CD4-positive, CD25-positive, alpha-beta regulatory T cell (primary cell): Measurements from ENCODE around the gene SORCS2. TPM values are rescaled to one million over a fixed set of nuclear protein-coding genes. Genes with fewer than 3 reads are reported as not detected.

Experiments
- ATAC-seq, 2 donors: fragments of 150-1000 bp; cut with Tn5 transposase; one replicate each; pipeline ENCODE4 v1.10.0; 2021; ENCODE audit warnings: low read depth in 2 of 2, moderate number of reproducible peaks in 2 of 2, moderate library complexity in 1 of 2
- DNase-seq, 3 donors: peaks; one replicate each; pipeline versions ENCODE4 v3.0.0 to v3.0.0-alpha.2; 2012 to 2022; ENCODE audit warnings: mixed read lengths in 1 of 3
- H3K27ac ChIP-seq: one replicate; pipeline ENCODE4 v1.7.0; 2013; ENCODE audit warnings: mild to moderate bottlenecking, low read length; ENCODE audit not compliant: insufficient read depth, poor library complexity, severe bottlenecking
- H3K27me3 ChIP-seq: one replicate; pipeline ENCODE4 v1.7.0; 2013; ENCODE audit warnings: low read length; ENCODE audit not compliant: control insufficient read depth, insufficient read depth
- H3K36me3 ChIP-seq: one replicate; pipeline ENCODE4 v1.7.0; 2013; ENCODE audit warnings: mild to moderate bottlenecking, low read length, moderate library complexity; ENCODE audit not compliant: control insufficient read depth, insufficient read depth
- H3K4me1 ChIP-seq: 2 replicates; pipeline ENCODE4 v1.7.0; 2013; ENCODE audit warnings: mild to moderate bottlenecking, low read length; ENCODE audit not compliant: insufficient read depth, control insufficient read depth, poor library complexity, severe bottlenecking
- H3K4me3 ChIP-seq: one replicate; pipeline ENCODE4 v1.7.0; 2013; ENCODE audit warnings: low read depth, mild to moderate bottlenecking, low read length, moderate library complexity
- H3K9me3 ChIP-seq, 2 experiments: 1 replicate in 1 of 2; 2 replicates in 1 of 2; pipeline ENCODE4 v1.7.0; 2013; ENCODE audit warnings: low read length in 2 of 2, mild to moderate bottlenecking in 1 of 2, moderate library complexity in 1 of 2; ENCODE audit not compliant: control insufficient read depth in 2 of 2
- H3K27ac Mint-ChIP-seq, 3 donors: one replicate each; pipeline ENCODE4 v1.8.0; 2020 to 2022; ENCODE audit warnings: mild to moderate bottlenecking in 3 of 3, mixed read lengths in 3 of 3, moderate library complexity in 2 of 3
- H3K27me3 Mint-ChIP-seq: one replicate; pipeline ENCODE4 v1.8.0; 2022; ENCODE audit warnings: mild to moderate bottlenecking, mixed read lengths
- H3K36me3 Mint-ChIP-seq: one replicate; pipeline ENCODE4 v1.8.0; 2020; ENCODE audit warnings: mixed read lengths
- H3K4me1 Mint-ChIP-seq, 4 donors: one replicate each; pipeline ENCODE4 v1.8.0; 2020 to 2022; ENCODE audit warnings: mixed read lengths in 4 of 4, mild to moderate bottlenecking in 1 of 4
- H3K4me3 Mint-ChIP-seq, 4 donors: one replicate each; pipeline ENCODE4 v1.8.0; 2020 to 2022; ENCODE audit warnings: mild to moderate bottlenecking in 4 of 4, mixed read lengths in 4 of 4, moderate library complexity in 3 of 4
- H3K9me3 Mint-ChIP-seq, 7 donors: one replicate each; pipeline ENCODE4 v1.8.0; 2020 to 2022; ENCODE audit warnings: mixed read lengths in 7 of 7, mild to moderate bottlenecking in 3 of 7, moderate library complexity in 2 of 7
- polyA plus RNA-seq, 4 donors: library from polyadenylated mRNA; unstranded; fragments of 300-500 nt; fragmentation: Illumina TruSeq; gene quantifications; one replicate each; pipeline ENCODE4 v1.2.3, GENCODE V29; 2021
- total RNA-seq: library from RNA; stranded (reverse); gene quantifications from one replicate; pipeline ENCODE4 v1.2.3, GENCODE V29; 2022

The SORCS2 gene
- total and polyA plus RNA-seq, 5 donors from 2014 or later: not detected

DNA sequence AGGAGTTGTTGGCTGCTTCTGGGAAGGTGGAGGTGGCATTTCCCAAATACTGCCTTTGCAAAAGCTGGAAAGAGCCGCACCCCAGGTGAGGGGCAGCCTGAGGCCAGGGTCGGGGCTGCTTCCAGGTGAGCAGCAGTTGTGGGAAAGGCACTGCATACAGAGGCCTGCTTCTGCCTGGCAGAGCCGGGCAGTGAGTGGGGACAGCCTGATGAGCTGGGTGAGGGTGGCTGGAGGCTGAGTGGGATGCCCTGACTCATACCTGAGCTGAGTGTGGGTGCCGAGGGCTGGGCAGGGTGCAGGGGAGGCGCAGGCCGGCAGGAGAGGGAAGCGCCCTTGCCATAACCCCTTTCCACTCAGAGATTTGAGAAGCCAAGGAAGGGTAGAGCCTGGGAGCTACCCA, 248.9 kb downstream of the SORCS2 start:
- H3K4me1 ChIP-seq: no peaks in the 10 kb centered on the region
- ATAC-seq: no peak
- Mint-ChIP-seq H3K4me3 (no peak overlapping the region), H3K27ac (no peak overlapping the region), H3K4me1 (no peaks in the 10 kb centered on the region), H3K36me3 (no peaks in the 10 kb centered on the region), H3K27me3 (peaks cover 5% of the 10 kb centered on the region), H3K9me3 (peaks cover 0 to 5% (median 0%) of the 10 kb centered on the region in 7 donors)
- H3K27me3 ChIP-seq: no peaks in the 10 kb centered on the region
- H3K27ac ChIP-seq: no peak overlapping the region
- H3K9me3 ChIP-seq: no peaks in the 10 kb centered on the region
- no peak for DNase-seq
- no peaks in the 10 kb centered on the region for H3K36me3 ChIP-seq
- no peak overlapping the region for H3K4me3 ChIP-seq

DNA sequence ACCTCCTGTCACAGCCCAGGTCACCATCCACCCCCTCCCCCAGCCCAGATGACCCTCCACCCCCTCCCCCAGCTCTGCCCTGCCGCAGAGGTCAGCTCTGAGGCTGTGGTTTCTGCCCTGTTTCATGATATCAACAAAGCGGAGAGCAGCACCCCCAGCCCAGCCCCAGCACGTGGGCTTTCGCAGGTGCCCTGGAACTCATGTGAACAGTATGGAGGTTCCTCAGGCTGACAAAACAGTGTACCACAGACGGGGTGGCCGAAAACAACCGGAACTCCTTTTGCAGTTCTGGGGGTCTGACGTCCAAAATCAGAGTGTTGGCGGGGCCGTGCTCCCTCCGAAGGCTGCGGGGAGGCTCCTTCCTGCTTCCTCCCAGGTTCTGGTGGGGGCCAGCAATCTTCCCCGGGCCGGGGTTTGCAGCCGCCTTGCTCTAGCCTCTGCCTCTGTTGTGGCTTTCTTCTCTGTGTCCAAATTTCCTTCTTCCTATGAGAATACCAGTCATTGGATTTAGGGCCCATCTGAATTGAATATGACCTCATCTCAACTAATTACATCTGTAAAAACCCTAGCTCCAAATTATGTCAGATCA, 250.3 kb downstream of the SORCS2 start:
- DNase-seq (no peak), ATAC-seq (no peak)
- Mint-ChIP-seq H3K27ac (no peak overlapping the region), H3K9me3 (peaks cover 0 to 6% (median 0%) of the 10 kb centered on the region in 7 donors), H3K27me3 (peaks cover 5% of the 10 kb centered on the region), H3K4me1 (no peaks in the 10 kb centered on the region), H3K4me3 (no peak overlapping the region), H3K36me3 (no peaks in the 10 kb centered on the region)
- no peaks in the 10 kb centered on the region for H3K36me3 ChIP-seq
- H3K27ac ChIP-seq: no peak overlapping the region
- H3K9me3 ChIP-seq: no peaks in the 10 kb centered on the region
- no peak overlapping the region for H3K4me3 ChIP-seq
- H3K27me3 ChIP-seq: no peaks in the 10 kb centered on the region
- H3K4me1 ChIP-seq: no peaks in the 10 kb centered on the region

DNA sequence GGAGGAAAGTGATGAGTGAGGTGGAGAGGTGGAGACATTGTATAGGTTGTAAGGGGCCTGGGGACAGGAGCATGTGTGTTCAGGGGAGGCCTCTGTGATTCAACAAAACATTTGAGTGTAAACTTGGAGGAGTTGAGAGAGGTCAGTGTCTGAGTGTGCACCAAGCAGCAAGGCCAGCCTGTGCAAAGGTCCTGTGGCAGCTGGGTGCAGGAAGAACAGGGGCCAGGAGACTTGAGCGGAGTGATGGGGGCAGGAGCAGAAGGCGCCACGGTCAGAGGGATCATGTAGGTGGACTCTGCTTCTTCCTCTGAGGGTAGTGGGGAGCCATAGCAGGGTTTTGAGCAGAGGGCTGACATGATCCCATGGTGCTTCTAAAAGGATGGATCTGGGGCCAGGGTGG, 252.0 kb downstream of the SORCS2 start:
- H3K36me3 ChIP-seq: no peaks in the 10 kb centered on the region
- Mint-ChIP-seq H3K9me3 (peaks cover 0 to 6% (median 0%) of the 10 kb centered on the region in 7 donors), H3K4me1 (no peaks in the 10 kb centered on the region), H3K36me3 (no peaks in the 10 kb centered on the region), H3K4me3 (no peak overlapping the region), H3K27me3 (peaks cover 5% of the 10 kb centered on the region), H3K27ac (no peak overlapping the region)
- ATAC-seq (no peak), DNase-seq (no peak)
- no peak overlapping the region for H3K4me3 ChIP-seq
- H3K4me1 ChIP-seq: no peaks in the 10 kb centered on the region
- H3K27me3 ChIP-seq: no peaks in the 10 kb centered on the region
- no peaks in the 10 kb centered on the region for H3K9me3 ChIP-seq
- no peak overlapping the region for H3K27ac ChIP-seq

DNA sequence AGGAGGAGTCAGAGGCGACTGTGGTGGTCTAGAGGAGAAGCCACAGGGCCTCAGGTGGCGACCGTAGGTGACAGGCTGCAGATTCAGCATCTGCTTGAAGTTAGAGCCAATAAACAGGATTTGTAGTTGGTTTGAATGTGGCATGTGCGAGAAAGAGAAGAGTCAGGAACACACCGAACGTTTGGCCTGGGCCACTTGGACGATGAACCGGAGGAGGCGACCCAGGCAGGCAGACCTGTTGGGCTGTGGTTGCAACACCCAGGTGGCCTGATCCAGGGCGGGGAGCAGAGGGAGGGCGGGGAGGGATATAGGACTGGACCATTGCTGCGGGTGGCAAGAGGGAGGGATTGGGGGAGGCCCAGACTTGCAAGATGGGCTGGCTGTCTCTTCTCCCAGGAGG, 252.4 kb downstream of the SORCS2 start:
- Mint-ChIP-seq H3K4me3 (no peak overlapping the region), H3K27ac (no peak overlapping the region), H3K9me3 (peaks cover 0 to 6% (median 0%) of the 10 kb centered on the region in 7 donors), H3K4me1 (no peaks in the 10 kb centered on the region), H3K27me3 (peaks cover 5% of the 10 kb centered on the region), H3K36me3 (no peaks in the 10 kb centered on the region)
- no peak overlapping the region for H3K4me3 ChIP-seq
- no peak overlapping the region for H3K27ac ChIP-seq
- H3K36me3 ChIP-seq: no peaks in the 10 kb centered on the region
- no peak for ATAC-seq
- DNase-seq: no peak
- H3K9me3 ChIP-seq: no peaks in the 10 kb centered on the region
- no peaks in the 10 kb centered on the region for H3K27me3 ChIP-seq
- H3K4me1 ChIP-seq: no peaks in the 10 kb centered on the region

DNA sequence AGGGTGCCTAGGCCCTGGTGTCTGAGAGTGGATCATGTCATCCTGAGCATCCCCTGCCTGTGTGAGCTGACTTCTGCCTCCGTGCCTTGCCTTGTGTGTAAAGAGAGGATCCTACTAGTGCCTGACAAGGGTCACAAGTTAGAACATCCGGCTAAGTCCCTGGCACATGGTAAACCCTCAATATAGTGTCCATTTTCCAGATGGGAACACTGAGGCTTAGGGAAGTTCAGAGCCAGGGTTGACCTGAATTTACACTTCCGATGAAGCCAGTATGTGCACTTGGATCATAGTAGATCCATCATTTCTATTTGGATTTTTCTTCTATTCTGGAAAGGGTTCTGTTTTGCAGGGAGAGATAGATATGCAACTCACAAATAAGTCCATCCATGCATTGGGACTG, 254.9 kb downstream of the SORCS2 start:
- Mint-ChIP-seq H3K4me1 (no peaks in the 10 kb centered on the region), H3K36me3 (no peaks in the 10 kb centered on the region), H3K27ac (no peak overlapping the region), H3K4me3 (no peak overlapping the region), H3K9me3 (peaks cover 0 to 8% (median 0%) of the 10 kb centered on the region in 7 donors), H3K27me3 (peaks cover 5% of the 10 kb centered on the region)
- Histone ChIP-seq H3K9me3 (no peaks in the 10 kb centered on the region), H3K27ac (no peak overlapping the region), H3K27me3 (no peaks in the 10 kb centered on the region), H3K4me3 (no peak overlapping the region), H3K4me1 (no peaks in the 10 kb centered on the region), H3K36me3 (no peaks in the 10 kb centered on the region)
- ATAC-seq (no peak), DNase-seq (no peak)

DNA sequence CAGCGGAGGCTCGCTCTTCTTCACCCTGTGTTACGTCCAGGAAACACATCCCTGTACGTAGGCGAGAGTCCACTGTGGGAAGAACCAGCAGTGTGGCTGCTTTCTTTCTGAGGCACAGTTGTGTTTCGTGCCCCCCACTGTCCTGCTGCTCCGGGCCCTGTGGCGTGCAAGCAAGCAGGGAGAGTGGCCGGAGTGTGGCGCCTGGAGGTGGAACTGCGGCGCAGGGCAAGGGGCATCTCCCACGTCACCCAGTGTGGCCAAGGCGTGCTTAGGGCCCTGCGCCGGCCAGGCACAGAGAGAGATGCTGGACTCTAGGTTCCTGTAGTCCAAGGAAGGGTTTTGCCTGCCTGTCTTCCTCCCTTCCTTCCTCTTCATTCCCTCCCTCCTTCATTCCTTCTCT, 255.7 kb downstream of the SORCS2 start:
- Histone ChIP-seq H3K36me3 (no peaks in the 10 kb centered on the region), H3K4me3 (no peak overlapping the region), H3K4me1 (no peaks in the 10 kb centered on the region), H3K9me3 (no peaks in the 10 kb centered on the region), H3K27me3 (no peaks in the 10 kb centered on the region), H3K27ac (no peak overlapping the region)
- peaks cover 0 to 8% (median 0%) of the 10 kb centered on the region in 7 donors for H3K9me3 Mint-ChIP-seq
- no peaks in the 10 kb centered on the region for H3K4me1 Mint-ChIP-seq
- H3K27me3 Mint-ChIP-seq: peaks cover 2% of the 10 kb centered on the region
- H3K27ac Mint-ChIP-seq: no peak overlapping the region
- DNase-seq (no peak), ATAC-seq (no peak)
- H3K4me3 Mint-ChIP-seq: no peak overlapping the region
- no peaks in the 10 kb centered on the region for H3K36me3 Mint-ChIP-seq

DNA sequence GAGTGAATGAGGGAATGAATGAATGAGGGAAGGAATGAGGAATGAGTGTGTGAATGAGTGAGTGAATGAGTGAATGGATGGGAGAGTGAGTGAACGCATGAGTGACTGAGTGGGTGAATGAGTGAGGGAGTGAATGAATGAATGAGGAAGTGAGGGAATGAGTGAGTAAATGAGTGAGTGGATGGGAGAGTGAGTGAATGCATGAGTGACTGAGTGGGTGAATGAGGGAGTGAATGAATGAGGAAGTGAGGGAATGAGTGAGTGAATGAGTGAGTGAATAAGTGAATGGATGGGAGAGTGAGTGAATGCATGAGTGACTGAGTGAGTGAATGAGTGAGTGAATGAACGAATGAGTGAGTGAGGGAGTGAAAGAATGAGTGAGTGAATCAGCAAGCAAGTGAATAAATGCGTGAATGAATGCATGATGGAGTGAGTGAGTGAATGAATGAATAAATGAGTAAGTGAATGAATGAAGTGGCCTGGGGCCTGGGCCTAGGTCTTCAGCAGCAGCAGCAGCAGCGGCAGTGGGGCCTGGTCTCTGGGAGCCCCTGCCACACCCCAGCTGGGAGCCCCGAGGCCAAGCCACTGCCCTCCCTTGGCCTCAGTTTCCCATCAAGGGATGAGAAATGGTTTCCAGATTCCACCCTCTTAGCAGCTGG, 258.6 kb downstream of the SORCS2 start:
- DNase-seq (no peak), ATAC-seq (no peak)
- H3K36me3 ChIP-seq: no peaks in the 10 kb centered on the region
- peaks cover 0 to 8% (median 0%) of the 10 kb centered on the region in 7 donors for H3K9me3 Mint-ChIP-seq
- H3K4me1 Mint-ChIP-seq: no peaks in the 10 kb centered on the region
- no peaks in the 10 kb centered on the region for H3K27me3 ChIP-seq
- H3K4me1 ChIP-seq: no peaks in the 10 kb centered on the region
- no peaks in the 10 kb centered on the region for H3K27me3 Mint-ChIP-seq
- no peak overlapping the region for H3K27ac ChIP-seq
- H3K27ac Mint-ChIP-seq: no peak overlapping the region
- H3K4me3 Mint-ChIP-seq: no peak overlapping the region
- no peaks in the 10 kb centered on the region for H3K9me3 ChIP-seq
- H3K36me3 Mint-ChIP-seq: no peaks in the 10 kb centered on the region
- no peak overlapping the region for H3K4me3 ChIP-seq

DNA sequence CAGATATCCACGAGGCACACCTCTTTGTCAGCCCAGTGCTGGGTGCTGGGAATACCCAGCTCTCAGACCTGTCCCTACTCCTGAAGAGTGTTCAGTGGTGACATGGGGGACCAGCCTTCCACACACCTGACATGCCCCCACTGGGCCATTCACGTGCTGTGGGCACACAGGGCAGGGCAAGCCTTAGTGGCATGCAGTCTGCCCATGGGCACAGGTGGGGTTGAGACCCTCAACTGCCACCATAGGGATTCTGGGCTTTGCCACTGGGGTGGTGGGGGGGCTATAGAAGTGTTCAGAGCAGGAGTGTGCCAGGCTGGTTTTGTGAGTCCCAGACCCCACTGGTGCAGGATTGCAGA, 259.1 kb downstream of the SORCS2 start:
- no peak for ATAC-seq
- no peaks in the 10 kb centered on the region for H3K27me3 ChIP-seq

More for the DNA sequence above, 259.1 kb downstream of the SORCS2 start:
- Histone ChIP-seq H3K9me3 (no peaks in the 10 kb centered on the region), H3K4me3 (no peak overlapping the region), H3K36me3 (no peaks in the 10 kb centered on the region), H3K4me1 (no peaks in the 10 kb centered on the region), H3K27ac (no peak overlapping the region)
- no peak for DNase-seq
- no peaks in the 10 kb centered on the region for H3K36me3 Mint-ChIP-seq
- no peaks in the 10 kb centered on the region for H3K27me3 Mint-ChIP-seq
- no peaks in the 10 kb centered on the region for H3K4me1 Mint-ChIP-seq
- H3K9me3 Mint-ChIP-seq: peaks cover 0 to 8% (median 0%) of the 10 kb centered on the region in 7 donors
- H3K27ac Mint-ChIP-seq: no peak overlapping the region
- H3K4me3 Mint-ChIP-seq: no peak overlapping the region
